ENCODE data around the gene CDT1.
"Not testable (repeated sequence)": the region's sequence is repeated elsewhere in the genome, so short reads cannot be mapped to it uniquely, and the experiment has no call there.

The CDT1 gene

GRCh38 chr16:88815901-88816589, 12.5 kb downstream of the CDT1 start:
- Histone ChIP-seq H3K4me3 (ENCODE audit: low read length) (no peak overlapping the region), H3K36me3 (ENCODE audit: insufficient read depth, low read length) (no peaks in the 10 kb centered on the region), H3K4me1 (ENCODE audit: insufficient read depth, low read length) (peaks cover under 1% of the 10 kb centered on the region), H3K27me3 (ENCODE audit: insufficient read depth, low read length) (no peaks in the 10 kb centered on the region), H2AFZ (ENCODE audit: low read depth, low read length) (no peak overlapping the region), H3K9me3 (ENCODE audit: low read length) (no peaks in the 10 kb centered on the region)

GRCh38 chr16:88816736-88817535, 13.3 kb downstream of the CDT1 start:
- Histone ChIP-seq H3K4me3 (ENCODE audit: low read length) (no peak overlapping the region), H3K27me3 (ENCODE audit: insufficient read depth, low read length) (no peaks in the 10 kb centered on the region), H3K4me1 (ENCODE audit: insufficient read depth, low read length) (no peaks in the 10 kb centered on the region), H2AFZ (ENCODE audit: low read depth, low read length) (no peak overlapping the region), H3K9me3 (ENCODE audit: low read length) (no peaks in the 10 kb centered on the region), H3K36me3 (ENCODE audit: insufficient read depth, low read length) (no peaks in the 10 kb centered on the region)

DNA sequence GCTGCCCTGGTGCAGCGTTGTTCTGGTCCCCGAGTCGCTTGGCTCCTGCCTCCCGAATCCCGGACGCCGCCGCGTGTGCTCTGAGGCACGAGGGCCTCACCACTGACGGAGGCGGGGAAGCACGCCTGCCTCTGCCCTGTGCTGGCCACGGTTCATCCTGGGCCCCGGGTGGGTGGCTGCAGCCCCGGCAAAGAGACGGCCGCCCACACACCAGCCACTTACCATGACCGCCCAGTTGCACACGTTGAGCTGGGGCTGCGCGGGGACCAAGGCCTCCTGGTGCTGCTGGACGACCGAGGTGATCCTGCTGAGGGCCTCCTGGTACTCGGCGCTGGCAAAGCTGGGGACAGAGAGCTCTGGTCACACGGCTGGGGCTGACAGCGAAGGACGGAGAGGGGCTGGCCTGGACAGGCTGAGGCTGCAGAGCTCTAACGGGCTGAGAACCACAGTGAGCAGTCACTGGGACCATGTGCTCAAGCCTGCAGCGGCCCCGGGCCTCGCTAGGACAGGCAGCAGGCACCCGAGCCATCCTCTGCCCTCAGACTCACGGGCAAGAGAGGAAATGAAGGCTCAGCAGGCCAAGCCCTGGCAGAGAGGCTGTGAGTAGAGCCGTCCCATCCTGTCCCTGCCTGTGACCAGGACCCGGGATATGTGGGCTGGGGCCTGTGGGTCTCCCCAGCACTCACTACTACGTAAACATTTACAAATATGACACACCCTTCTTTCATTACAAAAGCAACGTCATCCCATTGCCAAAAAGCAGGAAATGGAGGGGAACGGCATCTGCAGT, 14.4 kb downstream of the CDT1 start:
- Histone ChIP-seq H3K27me3 (ENCODE audit: insufficient read depth, low read length) (no peaks in the 10 kb centered on the region), H3K36me3 (ENCODE audit: insufficient read depth, low read length) (no peaks in the 10 kb centered on the region), H3K4me3 (ENCODE audit: low read length) (no peak overlapping the region), H3K4me1 (ENCODE audit: insufficient read depth, low read length) (no peaks in the 10 kb centered on the region), H2AFZ (ENCODE audit: low read depth, low read length) (no peak overlapping the region), H3K9me3 (ENCODE audit: low read length) (no peaks in the 10 kb centered on the region)

DNA sequence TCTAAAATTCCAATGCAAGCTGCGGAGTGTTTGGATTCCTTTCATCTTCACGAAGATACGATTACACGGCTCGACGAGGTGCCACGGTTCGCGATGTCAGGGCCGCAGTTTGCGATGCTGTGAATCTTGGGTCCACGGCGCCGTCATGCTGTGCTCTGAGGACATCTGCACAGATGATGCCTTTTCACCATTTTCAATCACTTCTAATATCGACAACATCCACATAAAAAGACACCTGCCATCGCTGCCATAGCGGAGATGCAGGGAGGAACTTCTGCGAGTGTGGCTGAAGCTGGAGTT, 14.9 kb downstream of the CDT1 start:
- Histone ChIP-seq H3K36me3 (ENCODE audit: insufficient read depth, low read length) (no peaks in the 10 kb centered on the region), H3K27me3 (ENCODE audit: insufficient read depth, low read length) (no peaks in the 10 kb centered on the region), H2AFZ (ENCODE audit: low read depth, low read length) (no peak overlapping the region), H3K9me3 (ENCODE audit: low read length) (no peaks in the 10 kb centered on the region), H3K4me1 (ENCODE audit: insufficient read depth, low read length) (no peaks in the 10 kb centered on the region), H3K4me3 (ENCODE audit: low read length) (no peak overlapping the region)

DNA sequence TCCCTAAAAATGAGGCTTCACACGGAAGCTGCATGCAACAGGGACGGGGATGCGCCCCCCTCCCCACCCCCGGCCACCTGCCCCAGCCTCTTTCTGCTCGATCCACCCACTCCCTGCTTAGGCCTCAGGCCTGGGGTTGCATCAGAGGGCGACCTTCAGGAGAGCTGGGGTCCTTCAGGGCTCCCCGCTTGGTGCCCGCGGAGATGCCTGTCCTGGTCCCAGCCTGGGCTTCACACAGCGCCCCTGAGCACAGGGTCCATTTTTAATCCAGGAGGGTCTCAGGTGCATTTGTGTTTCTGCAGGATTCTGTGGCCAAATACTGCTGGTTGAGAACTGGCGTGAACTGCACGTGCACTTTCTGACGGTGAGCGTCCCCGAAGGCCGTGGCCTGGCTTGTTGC, 15.5 kb downstream of the CDT1 start:
- no peak overlapping the region for H3K4me3 ChIP-seq (ENCODE audit: low read length)
- H3K9me3 ChIP-seq (ENCODE audit: low read length), result no peaks in the 10 kb centered on the region
- no peak overlapping the region for H2AFZ ChIP-seq (ENCODE audit: low read depth, low read length)
- H3K4me1 ChIP-seq (ENCODE audit: insufficient read depth, low read length), result no peaks in the 10 kb centered on the region
- no peaks in the 10 kb centered on the region for H3K36me3 ChIP-seq (ENCODE audit: insufficient read depth, low read length)
- no peaks in the 10 kb centered on the region for H3K27me3 ChIP-seq (ENCODE audit: insufficient read depth, low read length)

GRCh38 chr16:88820385-88821025, 16.9 kb downstream of the CDT1 start:
- H2AFZ ChIP-seq (ENCODE audit: low read depth, low read length), result no peak overlapping the region
- H3K4me3 ChIP-seq (ENCODE audit: low read length), result no peak overlapping the region
- H3K36me3 ChIP-seq (ENCODE audit: insufficient read depth, low read length), result no peaks in the 10 kb centered on the region
- no peaks in the 10 kb centered on the region for H3K4me1 ChIP-seq (ENCODE audit: insufficient read depth, low read length)
- no peaks in the 10 kb centered on the region for H3K9me3 ChIP-seq (ENCODE audit: low read length)
- no peaks in the 10 kb centered on the region for H3K27me3 ChIP-seq (ENCODE audit: insufficient read depth, low read length)

DNA sequence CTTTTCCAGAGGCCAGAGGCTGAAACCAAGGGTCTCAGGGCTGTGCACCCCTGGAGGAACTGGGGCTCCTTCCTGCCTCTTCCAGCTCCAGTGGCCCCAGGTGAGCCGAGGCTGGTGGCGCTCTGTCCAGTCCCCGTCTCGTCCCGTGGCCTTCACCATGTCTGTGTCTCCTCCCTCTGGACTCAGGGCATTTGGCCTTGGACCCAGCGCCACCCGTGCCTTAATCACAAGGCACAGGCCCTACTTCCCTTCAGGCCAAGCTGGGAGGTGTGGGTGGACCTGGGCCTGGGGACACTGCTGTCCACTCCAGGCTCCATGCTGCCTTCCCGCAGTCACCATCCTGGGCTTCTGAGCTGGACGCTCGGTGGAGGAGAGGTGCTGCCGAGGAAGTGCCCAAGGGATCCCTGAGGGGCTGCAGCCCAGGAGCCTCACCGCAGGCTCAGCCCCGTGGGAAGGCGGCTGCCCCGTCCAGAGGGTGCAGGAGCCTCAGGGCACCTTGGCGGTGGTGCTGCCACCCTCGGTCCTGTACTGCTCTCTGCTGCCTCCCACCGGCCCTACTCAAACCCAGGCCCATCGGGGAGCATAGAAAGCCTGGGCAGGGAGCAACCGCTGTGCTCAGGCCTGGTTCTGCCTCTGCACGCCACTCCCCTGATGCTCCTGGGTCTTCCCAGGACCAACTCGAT, 17.7 kb downstream of the CDT1 start:
- H3K4me1 ChIP-seq (ENCODE audit: insufficient read depth, low read length), result no peaks in the 10 kb centered on the region
- H3K4me3 ChIP-seq (ENCODE audit: low read length), result no peak overlapping the region
- no peaks in the 10 kb centered on the region for H3K27me3 ChIP-seq (ENCODE audit: insufficient read depth, low read length)
- no peaks in the 10 kb centered on the region for H3K9me3 ChIP-seq (ENCODE audit: low read length)
- H3K36me3 ChIP-seq (ENCODE audit: insufficient read depth, low read length), result no peaks in the 10 kb centered on the region
- no peak overlapping the region for H2AFZ ChIP-seq (ENCODE audit: low read depth, low read length)

DNA sequence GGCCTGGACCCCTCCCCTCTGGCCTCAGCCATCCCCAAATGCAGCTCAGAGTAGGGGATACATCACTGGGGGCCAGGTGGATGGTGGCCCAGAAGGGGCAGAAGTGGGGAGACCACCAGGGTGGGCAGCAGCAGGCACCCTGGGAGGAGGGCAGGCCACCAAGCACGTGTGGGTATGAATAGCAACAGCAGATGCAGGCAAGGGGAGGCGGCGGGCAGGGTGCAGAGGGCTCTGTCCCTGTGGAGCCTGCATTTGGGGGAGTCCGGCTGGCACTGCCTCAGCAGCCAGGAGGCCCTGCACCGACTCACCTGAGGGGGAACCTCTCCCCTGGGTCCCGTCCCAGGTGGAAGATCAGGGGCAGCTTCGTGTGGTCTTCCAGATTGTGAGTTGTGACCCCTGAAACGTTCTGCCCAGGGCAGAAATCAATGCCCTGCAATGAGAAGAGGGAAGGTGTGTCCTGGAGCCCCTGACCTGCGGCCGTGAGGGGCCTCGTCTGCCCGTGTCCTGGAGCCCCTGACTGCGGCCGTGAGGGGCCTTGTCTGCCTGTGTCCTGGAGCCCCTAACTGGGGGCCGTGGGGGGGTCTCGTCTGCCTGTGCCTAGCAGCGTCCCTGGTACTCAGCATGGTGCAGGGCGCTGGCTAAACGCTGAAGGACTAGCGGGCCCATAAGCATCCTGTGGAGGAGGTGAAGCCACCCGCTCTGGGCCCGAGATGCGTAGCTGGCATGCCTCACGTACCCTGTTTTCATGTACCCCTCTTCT, 18.9 kb downstream of the CDT1 start:
- H3K9me3 ChIP-seq (ENCODE audit: low read length), result no peaks in the 10 kb centered on the region
- no peaks in the 10 kb centered on the region for H3K36me3 ChIP-seq (ENCODE audit: insufficient read depth, low read length)
- no peak overlapping the region for H2AFZ ChIP-seq (ENCODE audit: low read depth, low read length)
- H3K4me1 ChIP-seq (ENCODE audit: insufficient read depth, low read length), result no peaks in the 10 kb centered on the region
- no peaks in the 10 kb centered on the region for H3K27me3 ChIP-seq (ENCODE audit: insufficient read depth, low read length)
- H3K4me3 ChIP-seq (ENCODE audit: low read length), result no peak overlapping the region

- H3K9me3 ChIP-seq (ENCODE audit: low read length); H3K4me1 ChIP-seq (ENCODE audit: insufficient read depth, low read length); H3K27me3 ChIP-seq (ENCODE audit: insufficient read depth, low read length); H2AFZ ChIP-seq (ENCODE audit: low read depth, low read length); H3K4me3 ChIP-seq (ENCODE audit: low read length); H3K36me3 ChIP-seq (ENCODE audit: insufficient read depth, low read length): not testable (repeated sequence)
These were observed 20.1 kb downstream of the CDT1 start for GRCh38 chr16:88823646-88824045.

- no peaks in the 10 kb centered on the region for H3K9me3 ChIP-seq (ENCODE audit: low read length)
- H2AFZ ChIP-seq (ENCODE audit: low read depth, low read length), result no peak overlapping the region
- no peaks in the 10 kb centered on the region for H3K4me1 ChIP-seq (ENCODE audit: insufficient read depth, low read length)
- H3K27me3 ChIP-seq (ENCODE audit: insufficient read depth, low read length), result no peaks in the 10 kb centered on the region
- no peaks in the 10 kb centered on the region for H3K36me3 ChIP-seq (ENCODE audit: insufficient read depth, low read length)
- H3K4me3 ChIP-seq (ENCODE audit: low read length), result no peak overlapping the region
These were observed 20.9 kb downstream of the CDT1 start for GRCh38 chr16:88824256-88825077.

GRCh38 chr16:88825146-88825545, 21.6 kb downstream of the CDT1 start:
- Histone ChIP-seq H3K9me3 (ENCODE audit: low read length) (no peaks in the 10 kb centered on the region), H3K27me3 (ENCODE audit: insufficient read depth, low read length) (no peaks in the 10 kb centered on the region), H3K4me3 (ENCODE audit: low read length) (no peak overlapping the region), H3K36me3 (ENCODE audit: insufficient read depth, low read length) (no peaks in the 10 kb centered on the region), H2AFZ (ENCODE audit: low read depth, low read length) (no peak overlapping the region), H3K4me1 (ENCODE audit: insufficient read depth, low read length) (no peaks in the 10 kb centered on the region)

Data from neuron (in vitro differentiated cells).